Stimulated activated CD4-positive, alpha-beta T cell treated with anti-CD3 and anti-CD28 coated beads, Interleukin-1b, Interleukin-23, amount 100 ng/mL, for 48 hours (primary cell): ENCODE results near the gene ERBB2.
"Not testable (repeated sequence)": the region's sequence is repeated elsewhere in the genome, so short reads cannot be mapped to it uniquely, and the experiment has no call there.

ENCODE experiments used
- DNase-seq: peaks from one replicate; pipeline ENCODE4 v3.0.0-alpha.2; 2020

Gene ERBB2

GRCh38 chr17:39730095-39730921, 30.4 kb downstream of the ERBB2 start, which contains the start of gene MIEN1:
TSS of gene MIEN1 (minus strand) at chr17:39730532. CDS start at chr17:39730495, 37 bp downstream.
- DNase-seq = peak; percentile 92

DNA sequence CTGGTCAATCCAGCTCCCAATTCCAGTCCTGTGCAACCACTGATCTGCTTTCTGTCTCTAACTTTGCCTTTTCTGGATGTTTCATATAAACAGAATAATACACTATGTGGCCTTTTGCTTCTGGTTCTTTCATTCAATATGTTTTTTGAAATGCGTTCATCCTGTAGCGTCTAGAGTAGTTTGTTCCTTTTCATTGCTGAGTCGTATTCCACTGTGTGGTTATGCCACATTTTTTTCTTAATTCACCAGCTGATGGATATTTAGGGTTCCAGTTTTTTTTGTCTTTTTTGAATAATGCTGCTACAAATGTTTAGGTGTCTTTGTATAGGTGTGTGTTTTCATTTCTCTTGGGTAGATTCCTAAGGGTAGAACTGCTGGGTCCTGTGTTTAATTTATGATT, 32.7 kb downstream of the ERBB2 start:
- no peak for DNase-seq

DNA sequence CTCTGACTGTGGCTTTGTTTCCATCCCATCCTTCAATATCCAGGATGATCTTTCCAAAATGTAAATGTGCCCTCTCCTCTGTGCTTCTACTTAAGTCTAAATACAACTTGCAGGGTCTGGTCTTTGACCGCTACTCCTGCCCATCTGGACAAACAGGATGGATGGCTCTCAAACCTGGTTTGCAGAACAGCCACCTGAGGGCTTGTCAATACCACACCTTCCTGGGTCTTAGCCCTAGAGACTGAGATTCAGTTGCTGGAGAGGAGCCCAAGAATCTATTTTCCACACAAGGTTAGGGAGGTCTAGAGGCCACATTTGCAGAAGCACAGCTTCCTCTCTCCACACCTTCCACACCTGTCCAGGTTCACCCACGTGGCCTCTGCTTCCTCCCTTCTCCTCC, 36.0 kb downstream of the ERBB2 start:
- no peak for DNase-seq

DNA sequence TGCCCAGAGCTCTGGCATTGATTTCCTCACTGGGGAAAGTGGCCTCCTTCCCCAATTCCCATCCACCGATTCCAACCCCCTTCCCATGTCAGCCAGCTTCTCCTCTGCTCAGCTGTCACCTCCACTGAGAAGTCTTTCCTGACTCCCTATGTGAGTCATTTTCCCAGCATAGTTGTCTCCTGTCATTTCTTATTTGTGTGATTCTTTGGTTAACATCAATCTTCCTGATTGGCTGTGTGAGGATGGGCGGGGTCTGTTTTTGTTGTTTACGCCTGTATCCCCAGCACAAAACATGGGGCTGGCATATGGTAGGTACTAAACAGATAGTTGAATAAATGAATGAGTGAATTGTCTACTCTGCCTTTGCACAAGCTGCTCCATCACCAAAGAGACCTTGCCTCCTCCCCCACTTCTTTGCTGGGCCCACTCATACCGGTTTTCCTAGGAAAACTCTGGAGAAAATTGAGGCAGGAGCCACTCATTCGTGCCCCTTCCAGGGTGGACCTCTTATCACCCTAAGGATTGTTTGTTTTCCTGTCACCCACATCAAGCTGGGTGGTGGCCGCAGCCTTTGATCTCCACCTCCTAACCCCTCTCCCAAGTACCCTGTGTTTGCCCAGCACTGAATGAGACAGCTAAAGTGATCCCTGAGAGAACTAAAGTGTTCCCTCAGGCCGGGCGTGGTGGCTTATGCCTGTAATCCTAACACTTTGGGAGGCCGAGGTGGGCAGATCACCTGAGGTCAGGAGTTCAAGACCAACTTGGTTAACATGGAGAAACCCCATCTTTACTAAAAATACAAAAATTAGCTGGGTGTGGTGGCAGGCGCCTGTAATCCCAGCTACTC, 36.7 kb downstream of the ERBB2 start:
- DNase-seq = no peak

DNA sequence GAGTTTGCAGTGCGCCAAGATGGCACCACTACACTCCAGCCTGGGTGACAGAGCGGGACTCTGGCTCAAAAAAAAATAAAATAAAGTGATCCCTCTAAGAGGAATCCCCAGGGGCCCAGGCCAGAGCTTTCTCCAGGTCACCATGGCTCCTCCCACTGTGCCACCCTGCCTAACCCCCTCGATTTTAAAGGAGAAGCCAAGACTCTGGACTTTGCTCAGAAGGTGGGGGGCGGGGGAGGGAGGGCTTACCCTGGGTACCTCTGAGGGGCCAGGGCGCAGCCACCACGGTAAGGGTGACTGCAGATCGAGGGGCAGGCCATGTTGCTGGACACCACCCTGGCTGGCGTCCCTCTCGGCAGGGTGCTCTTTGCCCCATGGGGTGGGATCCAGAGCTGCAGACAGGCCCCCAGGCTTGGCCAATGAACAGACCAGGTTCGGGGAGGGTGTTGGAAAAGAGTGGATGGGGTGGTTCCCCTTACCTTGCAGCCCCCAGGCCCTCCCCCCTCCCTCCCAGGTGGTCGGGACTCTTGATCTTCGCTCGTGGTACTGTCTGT, 37.4 kb downstream of the ERBB2 start:
- no peak for DNase-seq

DNA sequence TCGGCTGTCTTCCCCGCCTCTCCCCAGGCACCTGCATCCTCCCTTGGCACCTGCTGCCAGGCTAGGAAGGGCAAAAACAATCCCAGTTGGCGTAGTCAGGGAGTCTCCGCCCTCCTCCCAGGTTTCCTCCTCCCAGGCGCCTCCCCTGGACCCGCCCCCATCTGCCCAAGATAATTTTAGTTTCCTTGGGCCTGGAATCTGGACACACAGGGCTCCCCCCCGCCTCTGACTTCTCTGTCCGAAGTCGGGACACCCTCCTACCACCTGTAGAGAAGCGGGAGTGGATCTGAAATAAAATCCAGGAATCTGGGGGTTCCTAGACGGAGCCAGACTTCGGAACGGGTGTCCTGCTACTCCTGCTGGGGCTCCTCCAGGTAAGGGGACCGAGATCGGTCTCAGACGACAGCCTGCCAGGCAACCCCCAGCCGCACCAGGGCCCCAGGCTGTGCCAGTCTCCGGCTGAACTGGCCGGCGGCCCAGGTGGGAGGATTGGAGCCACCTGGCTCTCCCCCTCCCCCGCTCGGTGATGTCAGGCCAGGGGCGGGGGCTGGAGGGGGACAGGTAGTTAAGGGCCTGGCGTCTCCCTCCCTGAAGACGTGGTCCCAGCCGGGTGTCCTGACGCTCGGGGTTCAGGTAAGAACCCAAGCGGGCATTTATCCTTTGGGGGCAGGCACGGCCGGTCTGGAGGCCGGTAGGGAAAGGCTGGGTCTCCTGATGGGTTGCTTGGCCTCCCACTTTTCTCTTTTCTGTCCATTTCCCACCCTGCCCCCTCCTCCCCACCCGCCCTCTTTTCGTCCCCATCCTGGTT, 38.1 kb downstream of the ERBB2 start, which contains the start of gene GRB7:
Gene GRB7, plus strand, starts transcription at position 179 of the 808 bp plus-strand sequence. CDS start 4,364 bp downstream, outside the sequence.
- DNase-seq = no peak

DNA sequence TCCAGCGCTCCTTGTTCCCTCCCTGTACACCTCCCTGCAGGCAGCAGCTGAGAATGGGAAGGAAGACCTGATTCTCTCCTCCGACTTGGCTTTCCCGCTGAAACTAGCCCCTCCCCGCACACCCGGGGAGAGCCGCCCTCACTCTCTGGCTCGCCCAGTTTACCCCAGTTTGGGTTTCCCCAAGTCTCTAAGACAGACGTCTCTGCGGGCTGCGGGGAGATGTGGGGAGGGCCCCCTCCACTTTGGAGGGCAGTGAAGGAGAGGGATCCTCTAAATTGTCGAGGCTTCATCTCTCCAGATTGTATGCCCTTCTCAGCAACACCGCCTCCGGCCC, 38.7 kb downstream of the ERBB2 start:
- DNase-seq = peak; percentile 54

- DNase-seq = no peak
Observed at GRCh38 chr17:39738983-39739884, 39.4 kb downstream of the ERBB2 start.

DNA sequence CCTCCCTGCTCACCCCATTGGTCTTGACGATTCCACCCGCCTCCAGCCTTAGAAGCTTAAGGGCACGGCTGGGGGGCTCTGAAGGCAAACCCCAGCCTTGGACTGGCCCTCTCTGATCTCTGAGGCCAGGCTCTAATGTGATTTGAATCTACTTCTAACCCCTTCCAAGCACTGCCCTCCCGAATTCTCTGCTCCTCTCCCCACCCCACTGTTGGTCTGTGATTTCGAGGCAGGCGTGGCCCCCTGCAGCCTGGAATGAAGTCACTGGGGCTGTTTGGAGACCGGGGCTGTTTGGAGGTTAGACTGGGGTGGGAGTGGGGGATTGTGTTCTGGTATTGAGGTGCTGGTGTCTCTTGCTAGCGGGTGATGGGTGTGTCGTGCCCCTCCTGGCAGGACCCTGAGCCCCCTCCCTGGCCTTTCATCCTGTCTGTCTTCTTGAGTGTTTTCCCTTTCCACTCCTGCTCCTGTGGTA, 40.1 kb downstream of the ERBB2 start:
- DNase-seq = no peak

DNA sequence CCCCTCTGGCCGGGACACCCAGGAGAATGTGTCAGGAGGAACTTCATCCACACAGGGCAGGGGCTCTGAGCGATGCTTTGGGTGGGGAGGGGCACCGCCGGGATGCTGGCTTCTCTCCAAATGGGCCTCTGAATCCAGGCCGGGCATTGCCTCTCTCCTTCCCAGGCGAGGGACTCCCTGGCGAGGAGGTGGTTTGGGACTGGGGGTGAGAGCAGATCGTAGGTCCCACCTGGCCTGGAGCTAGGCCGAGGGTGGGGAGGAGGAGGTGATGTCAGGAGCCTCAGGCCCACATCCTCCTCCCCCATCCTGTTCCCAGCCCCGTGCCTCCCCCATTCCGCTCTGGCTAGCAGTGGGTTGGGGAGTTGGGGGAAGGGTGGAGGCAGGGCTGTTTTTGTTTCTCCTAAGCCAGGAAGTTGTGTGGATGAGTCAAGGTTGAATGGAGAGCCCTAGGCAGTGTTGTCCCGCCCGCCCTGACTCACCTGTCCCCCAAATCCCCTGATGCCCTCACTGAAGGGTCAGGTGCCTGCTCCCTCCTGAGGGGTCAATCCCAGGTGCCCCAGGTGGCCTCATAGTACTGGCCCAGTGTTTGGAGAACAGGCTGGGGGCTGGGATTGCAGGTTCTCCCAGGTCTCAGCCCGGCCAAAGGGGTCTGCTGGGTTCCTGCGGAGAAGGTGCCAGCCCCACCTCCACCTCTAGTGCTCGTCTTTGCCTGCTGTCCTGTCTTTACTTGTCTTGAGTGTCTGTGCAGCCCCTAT, 40.7 kb downstream of the ERBB2 start:
- no peak for DNase-seq

GRCh38 chr17:39742126-39742855, 42.4 kb downstream of the ERBB2 start:
- DNase-seq = no peak

DNA sequence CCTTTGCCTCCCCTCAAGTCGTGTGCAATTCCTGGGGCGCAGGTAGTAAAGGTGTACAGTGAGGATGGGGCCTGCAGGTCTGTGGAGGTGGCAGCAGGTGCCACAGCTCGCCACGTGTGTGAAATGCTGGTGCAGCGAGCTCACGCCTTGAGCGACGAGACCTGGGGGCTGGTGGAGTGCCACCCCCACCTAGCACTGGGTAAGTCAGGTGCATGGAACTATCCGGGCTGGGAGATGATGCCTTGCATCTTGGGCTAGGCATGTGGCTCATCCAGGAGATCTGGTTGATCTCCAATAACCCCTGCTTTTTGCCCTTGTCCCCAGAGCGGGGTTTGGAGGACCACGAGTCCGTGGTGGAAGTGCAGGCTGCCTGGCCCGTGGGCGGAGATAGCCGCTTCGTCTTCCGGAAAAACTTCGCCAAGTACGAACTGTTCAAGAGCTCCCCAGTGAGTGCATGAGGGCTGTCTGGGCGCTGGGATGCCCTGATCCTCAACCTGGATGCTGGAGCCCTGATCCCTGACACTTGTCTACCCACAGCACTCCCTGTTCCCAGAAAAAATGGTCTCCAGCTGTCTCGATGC, 43.1 kb downstream of the ERBB2 start:
- DNase-seq = no peak

DNA sequence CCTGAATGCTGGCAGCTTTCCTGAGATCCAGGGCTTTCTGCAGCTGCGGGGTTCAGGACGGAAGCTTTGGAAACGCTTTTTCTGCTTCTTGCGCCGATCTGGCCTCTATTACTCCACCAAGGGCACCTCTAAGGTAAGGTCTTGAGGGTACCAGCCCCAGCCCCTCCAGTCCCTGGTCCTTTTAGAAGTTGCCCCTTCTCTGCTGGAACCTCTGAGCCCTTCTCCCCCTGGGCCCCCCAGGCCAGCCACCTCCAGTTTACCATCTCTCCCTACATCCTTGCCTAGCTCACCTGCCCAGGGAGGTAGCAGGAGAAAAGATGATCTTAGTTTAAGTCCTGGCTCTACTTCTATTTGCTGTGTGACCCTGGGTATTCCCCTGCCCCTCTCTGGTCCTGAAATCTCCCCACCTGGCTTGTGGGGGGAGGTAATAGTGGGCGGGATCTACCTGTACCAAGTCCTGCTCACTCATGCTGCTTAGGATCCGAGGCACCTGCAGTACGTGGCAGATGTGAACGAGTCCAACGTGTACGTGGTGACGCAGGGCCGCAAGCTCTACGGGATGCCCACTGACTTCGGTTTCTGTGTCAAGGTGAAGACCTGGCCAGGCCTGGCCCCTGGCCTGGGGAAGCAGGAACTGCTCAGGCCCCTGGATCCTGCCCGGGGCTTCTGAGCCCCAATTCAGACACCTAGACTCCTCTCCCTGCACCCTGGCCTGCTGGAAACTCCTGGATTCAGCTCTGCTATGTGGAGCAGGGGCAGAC, 44.4 kb downstream of the ERBB2 start:
- DNase-seq = no peak

- DNase-seq = no peak
Observed at GRCh38 chr17:39744836-39745215, 45.0 kb downstream of the ERBB2 start.

DNA sequence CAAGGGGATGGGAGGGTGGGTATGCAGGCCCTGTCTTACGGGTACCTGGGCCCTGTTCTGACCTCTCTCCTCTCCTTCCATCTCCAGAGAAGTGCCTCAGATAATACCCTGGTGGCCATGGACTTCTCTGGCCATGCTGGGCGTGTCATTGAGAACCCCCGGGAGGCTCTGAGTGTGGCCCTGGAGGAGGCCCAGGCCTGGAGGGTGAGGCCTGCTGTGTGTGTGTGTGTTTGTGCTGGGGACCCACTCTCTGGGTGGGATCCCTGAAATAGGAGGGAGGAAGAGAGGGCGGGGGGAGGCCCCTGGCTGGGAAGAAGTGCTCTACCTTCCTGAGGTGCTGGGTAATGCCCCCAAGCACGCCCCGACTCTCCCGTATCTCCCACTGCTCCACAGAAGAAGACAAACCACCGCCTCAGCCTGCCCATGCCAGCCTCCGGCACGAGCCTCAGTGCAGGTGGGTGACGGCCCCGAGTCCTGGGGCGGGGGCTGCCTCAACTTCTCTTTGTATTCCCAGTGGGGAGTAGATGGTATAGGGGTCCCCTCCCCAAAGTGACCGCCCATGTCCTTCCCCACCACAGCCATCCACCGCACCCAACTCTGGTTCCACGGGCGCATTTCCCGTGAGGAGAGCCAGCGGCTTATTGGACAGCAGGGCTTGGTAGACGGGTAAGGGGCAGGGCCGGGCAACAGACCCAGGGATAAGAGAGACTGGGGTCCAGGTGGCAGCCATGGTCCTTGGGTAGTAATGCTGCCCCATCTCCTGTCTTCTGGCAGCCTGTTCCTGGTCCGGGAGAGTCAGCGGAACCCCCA, 45.7 kb downstream of the ERBB2 start:
- DNase-seq = no peak

- no peak for DNase-seq
Observed at GRCh38 chr17:39746145-39746461, 46.2 kb downstream of the ERBB2 start.

DNA sequence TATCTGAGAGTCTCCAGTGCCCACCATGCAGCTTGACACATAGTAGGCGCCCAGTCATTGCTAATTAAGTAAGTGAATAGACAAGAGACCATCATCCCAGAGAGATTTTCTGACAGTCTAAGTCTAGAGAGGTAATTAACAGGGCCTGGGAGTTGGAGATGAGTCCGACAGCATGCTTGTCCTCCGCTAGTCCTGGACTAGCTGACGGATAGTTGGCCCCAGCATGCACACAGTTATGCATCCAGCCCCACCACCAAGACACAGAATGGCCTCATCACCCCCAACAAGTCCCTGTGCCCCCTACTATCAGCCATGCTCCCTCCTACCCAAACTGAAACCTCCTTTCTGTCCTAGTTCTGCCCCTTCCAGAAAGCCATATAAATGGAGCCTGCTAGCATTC, 47.9 kb downstream of the ERBB2 start:
- DNase-seq = no peak

GRCh38 chr17:39748444-39749034, 48.7 kb downstream of the ERBB2 start:
- not testable (repeated sequence) for DNase-seq
